Stimulated activated CD4-positive, alpha-beta T cell treated with anti-CD3 and anti-CD28 coated beads, Interleukin-1b, Interleukin-23, amount 100 ng/mL, for 24 hours (primary cell): ENCODE data around the gene KCND2.
"Not testable (repeated sequence)": the region's sequence is repeated elsewhere in the genome, so short reads cannot be mapped to it uniquely, and the experiment has no call there.

ENCODE experiments used
- DNase-seq, 4 experiments: peaks; one replicate each; pipeline ENCODE4 v3.0.0-alpha.2; 2020; ENCODE audit warnings: low read depth in 4 of 4, low spot score in 1 of 4

Gene KCND2

GRCh38 chr7:120272701-120273475 lies at the start of gene KCND2:
KCND2 (plus strand) TSS chr7:120273175.
- DNase-seq: no peak

GRCh38 chr7:120226188-120226587 lies 46.8 kb upstream of the KCND2 start:
- no peak for DNase-seq

GRCh38 chr7:120227255-120227654 lies 45.7 kb upstream of the KCND2 start:
- no peak for DNase-seq

DNA sequence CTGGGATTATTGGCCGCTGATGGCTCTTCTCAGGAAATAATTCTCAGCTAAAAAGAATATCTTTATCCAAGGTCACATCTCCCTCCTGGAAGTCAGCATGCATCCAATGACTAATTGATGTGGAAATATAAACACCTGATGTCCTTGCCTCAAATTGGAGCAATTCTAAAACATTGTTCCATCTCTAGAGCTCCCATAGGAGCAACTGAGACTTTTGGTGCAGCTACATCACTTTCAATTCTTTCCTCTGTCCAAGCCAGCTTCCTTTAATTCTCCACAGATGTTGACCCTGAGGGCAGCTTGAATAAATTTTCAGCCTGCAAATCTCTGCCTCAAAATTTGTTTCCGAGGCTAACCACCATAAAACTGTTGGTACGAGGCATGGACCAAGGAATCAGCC lies 43.9 kb upstream of the KCND2 start:
- DNase-seq: no peak

- DNase-seq: no peak
These were observed 39.6 kb upstream of the KCND2 start for GRCh38 chr7:120233338-120233737.

DNA sequence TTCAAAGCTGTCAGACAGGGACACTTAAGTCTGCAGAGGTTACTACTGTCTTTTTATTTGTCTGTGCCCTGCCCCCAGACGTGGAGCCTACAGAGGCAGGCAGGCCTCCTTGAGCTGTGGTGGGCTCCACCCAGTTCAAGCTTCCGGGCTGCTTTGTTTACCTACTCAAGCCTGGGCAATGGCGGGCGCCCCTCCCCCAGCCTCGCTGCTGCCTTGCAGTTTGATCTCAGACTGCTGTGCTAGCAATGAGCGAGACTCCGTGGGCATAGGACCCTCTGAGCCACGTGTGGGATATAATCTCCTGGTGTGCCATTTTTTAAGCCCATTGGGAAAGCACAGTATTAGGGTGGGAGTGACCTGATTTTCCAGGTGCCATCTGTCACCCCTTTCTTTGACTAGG lies 32.6 kb upstream of the KCND2 start:
- DNase-seq: not testable (repeated sequence)

DNA sequence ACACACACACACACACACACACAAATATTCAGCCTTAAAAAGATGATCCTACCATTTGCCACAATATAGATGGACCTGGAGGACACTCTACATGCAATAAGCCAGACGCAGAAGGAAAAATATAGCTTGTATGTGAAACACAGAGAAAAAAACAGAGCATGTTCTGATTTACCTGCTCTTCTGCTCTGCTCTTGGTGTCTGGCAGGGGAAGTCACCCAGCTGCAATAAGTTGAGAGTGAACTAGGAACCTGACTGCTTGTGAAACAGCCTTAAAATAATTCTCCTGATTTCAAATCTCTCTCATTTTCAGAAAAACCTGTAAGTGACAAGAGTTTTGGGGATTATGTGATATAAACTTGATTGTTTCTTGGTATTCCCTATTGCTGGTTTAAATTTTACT lies 31.0 kb upstream of the KCND2 start:
- no peak for DNase-seq

DNA sequence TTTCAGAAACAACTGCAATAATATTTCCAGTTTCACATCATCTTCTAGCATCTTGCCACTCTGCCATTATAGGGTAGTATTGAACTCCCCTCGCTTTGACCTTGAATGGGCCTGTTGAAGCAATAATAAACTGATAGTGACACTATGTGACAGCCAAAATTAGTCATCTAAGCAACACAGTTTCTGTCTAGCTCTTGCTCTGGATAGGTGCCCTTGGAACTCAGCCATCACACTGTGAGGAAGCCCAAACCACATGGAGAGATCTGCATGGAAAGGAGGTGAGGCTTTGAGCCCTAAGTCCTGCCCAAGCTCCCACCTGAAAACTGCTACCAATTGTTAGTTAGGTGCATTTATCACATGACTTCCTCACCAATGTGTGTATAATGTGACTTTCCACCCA lies 18.1 kb upstream of the KCND2 start:
- no peak for DNase-seq

GRCh38 chr7:120256344-120257070 lies 16.5 kb upstream of the KCND2 start:
- DNase-seq: no peak

GRCh38 chr7:120259386-120259785 lies 13.6 kb upstream of the KCND2 start:
- DNase-seq: no peak

GRCh38 chr7:120260111-120260510 lies 12.9 kb upstream of the KCND2 start:
- no peak for DNase-seq

DNA sequence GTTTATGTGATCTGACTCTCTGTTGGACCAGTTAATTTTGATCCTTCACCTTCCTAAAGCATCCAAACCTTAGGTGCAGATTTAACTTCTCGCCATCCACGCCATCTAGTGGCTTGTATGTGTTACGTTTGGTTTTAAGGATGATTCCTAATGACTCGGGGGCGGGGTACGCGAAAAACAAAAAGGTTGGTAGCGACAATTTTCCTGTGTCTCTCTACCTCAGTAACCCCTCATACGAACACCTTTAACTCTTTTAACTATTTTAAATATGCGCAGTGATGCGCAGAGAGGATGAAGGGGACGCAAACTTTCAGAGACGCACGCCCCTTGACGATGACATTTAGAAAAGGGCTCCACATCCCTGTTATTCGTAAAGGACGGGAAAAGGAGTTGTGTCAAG lies 714 bp upstream of the KCND2 start:
- DNase-seq: no peak

DNA sequence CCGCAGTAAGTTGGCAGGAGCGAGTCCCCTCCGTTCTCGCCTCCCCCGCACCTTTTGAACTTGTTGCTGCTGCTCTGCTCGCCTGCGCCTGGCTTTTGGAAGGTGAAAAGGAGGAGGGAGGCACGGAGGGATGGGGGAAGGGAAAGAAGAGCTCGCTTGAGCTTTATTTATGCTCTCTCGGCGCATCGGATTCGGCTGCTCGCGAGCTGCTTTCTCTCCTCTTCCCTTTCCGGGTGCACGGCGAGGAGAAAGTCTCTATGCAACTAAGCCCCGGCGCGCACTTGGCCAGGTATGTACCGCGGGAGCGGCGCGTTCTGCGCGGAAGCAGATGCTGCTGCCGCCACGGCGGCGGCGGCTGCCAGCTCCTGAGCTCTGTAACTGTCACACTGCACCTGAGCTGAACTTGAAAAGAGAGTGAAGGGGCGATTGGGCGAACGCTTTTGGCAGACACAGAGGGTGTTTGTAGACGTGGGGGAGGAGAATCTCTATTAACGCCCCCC lies 551 bp downstream of the KCND2 start:
- no peak for DNase-seq

- no peak for DNase-seq
These were observed 1.5 kb downstream of the KCND2 start for GRCh38 chr7:120274482-120274881.

- DNase-seq: no peak
These were observed 1.9 kb downstream of the KCND2 start for GRCh38 chr7:120274899-120275298.

- no peak for DNase-seq
These were observed 3.7 kb downstream of the KCND2 start for GRCh38 chr7:120276720-120277119.

- no peak for DNase-seq
These were observed 5.8 kb downstream of the KCND2 start for GRCh38 chr7:120278773-120279172.

DNA sequence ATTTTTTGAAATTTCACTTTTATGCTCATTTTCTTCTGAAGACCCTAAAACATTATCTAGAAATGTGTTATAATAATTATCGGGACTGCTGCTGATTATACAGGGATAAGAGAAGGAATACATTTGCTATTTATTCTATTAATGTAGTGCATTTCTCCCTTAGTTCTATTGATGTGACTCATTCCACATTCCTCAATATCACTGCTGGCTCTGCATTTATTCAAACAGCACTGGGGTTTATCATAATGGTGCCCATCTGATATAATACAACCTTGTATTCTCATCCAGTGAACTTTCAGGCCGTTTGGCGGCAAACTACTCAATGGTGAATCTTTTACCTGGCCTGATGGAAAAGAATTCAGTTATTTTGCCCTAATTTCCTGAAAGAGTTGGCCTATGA lies 7.8 kb downstream of the KCND2 start:
- DNase-seq: no peak

DNA sequence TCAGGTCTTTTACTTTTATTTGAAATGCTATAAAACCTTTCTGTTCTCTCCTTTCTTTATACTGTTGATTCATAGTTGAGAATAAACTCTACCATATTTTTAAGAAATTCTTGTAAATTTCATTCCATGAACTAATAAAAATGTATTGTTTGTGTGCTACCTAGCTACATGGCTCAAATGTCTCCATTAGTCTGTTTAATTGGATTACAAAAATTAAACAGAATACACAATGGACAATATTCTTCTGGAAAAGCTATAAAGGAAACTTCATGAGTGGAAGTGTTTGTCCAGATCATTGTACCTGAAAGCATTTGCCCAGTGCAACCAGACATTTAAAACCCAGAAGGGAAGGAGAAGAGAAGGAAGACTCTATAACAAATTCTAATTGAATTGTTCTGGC lies 20.1 kb downstream of the KCND2 start:
- DNase-seq: no peak

- DNase-seq: no peak
These were observed 29.2 kb downstream of the KCND2 start for GRCh38 chr7:120302190-120302589.

DNA sequence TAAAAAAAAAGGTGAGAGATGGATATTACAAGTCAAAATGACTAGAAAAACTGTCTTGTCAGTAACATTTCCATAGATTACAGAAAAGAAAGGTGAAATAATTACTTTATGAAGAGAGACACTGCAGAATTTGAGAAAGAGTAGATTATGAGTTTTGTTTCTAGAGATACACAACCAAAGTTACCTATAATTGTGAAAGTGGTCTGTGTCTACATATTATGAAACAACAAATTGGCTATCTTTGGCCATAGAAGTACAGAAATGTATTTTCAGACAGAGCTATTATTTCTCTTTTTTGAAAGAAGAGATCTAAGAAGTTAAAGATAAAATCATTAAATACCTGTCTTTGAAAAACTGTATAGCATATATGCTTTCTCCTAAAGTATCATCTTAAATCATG lies 30.1 kb downstream of the KCND2 start:
- no peak for DNase-seq

GRCh38 chr7:120304674-120305073 lies 31.7 kb downstream of the KCND2 start:
- DNase-seq: no peak
